Measurements from ENCODE around the gene ZNF697. TPM values are rescaled to one million over a fixed set of nuclear protein-coding genes. Genes with fewer than 3 reads are reported as not detected.

Gene ZNF697
- total RNA-seq, 1 experiment from 2014 or later = 17.4 TPM

GRCh38 chr1:119595606-119596005, 52.5 kb downstream of the ZNF697 start:
- no peak overlapping the region for H3K14ac ChIP-seq (ENCODE audit: insufficient read depth, low read length)
- no peaks in the 10 kb centered on the region for H3K4me1 Mint-ChIP-seq
- H3K79me1 ChIP-seq (ENCODE audit: insufficient read depth, low read depth, low read length, poor library complexity, severe bottlenecking) = no peaks in the 10 kb centered on the region
- H3K23ac ChIP-seq (ENCODE audit: insufficient read length, low read depth, low read length) = no peak overlapping the region
- H2BK120ac ChIP-seq (ENCODE audit: low read depth, low read length, poor library complexity, severe bottlenecking) = no peak overlapping the region
- no peak overlapping the region for H3K56ac ChIP-seq (ENCODE audit: insufficient read length, low read depth, low read length)
- H3K4me3 Mint-ChIP-seq = no peak overlapping the region
- no peak overlapping the region for H3K27ac Mint-ChIP-seq
- H4K5ac ChIP-seq (ENCODE audit: insufficient read length, low read depth, low read length) = no peak overlapping the region
- H3K79me2 ChIP-seq (ENCODE audit: insufficient read depth, low read length) = no peaks in the 10 kb centered on the region
- H3K4ac ChIP-seq (ENCODE audit: low read depth, low read length) = no peak overlapping the region
- no peak overlapping the region for H3T11ph ChIP-seq (ENCODE audit: low read length)
- H3K27ac ChIP-seq (ENCODE audit: insufficient read length, low read depth, low read length) = no peak overlapping the region
- H2AFZ ChIP-seq (ENCODE audit: low read length) = no peak overlapping the region
- no peak overlapping the region for H3K9ac ChIP-seq (ENCODE audit: extremely low read depth, insufficient read length, low read length)
- H4K8ac ChIP-seq (replicated peaks; ENCODE audit: insufficient read length, low read depth, low read length) = no peak overlapping the region
- no peaks in the 10 kb centered on the region for H3K23me2 ChIP-seq (ENCODE audit: insufficient read length, low read depth, low read length, poor library complexity, severe bottlenecking)
- no peaks in the 10 kb centered on the region for H3K4me1 ChIP-seq (ENCODE audit: insufficient read depth, low read length)
- no peak overlapping the region for H3K18ac ChIP-seq (ENCODE audit: insufficient read length, low read depth, low read length)
- H2AK5ac ChIP-seq (ENCODE audit: insufficient read length, low read length) = no peak overlapping the region
- H3K27me3 ChIP-seq (ENCODE audit: insufficient read depth, low read length) = no peaks in the 10 kb centered on the region
- no peak overlapping the region for H4K91ac ChIP-seq (ENCODE audit: insufficient read length, low read depth, low read length)
- TF ChIP-seq, protein P1, sequence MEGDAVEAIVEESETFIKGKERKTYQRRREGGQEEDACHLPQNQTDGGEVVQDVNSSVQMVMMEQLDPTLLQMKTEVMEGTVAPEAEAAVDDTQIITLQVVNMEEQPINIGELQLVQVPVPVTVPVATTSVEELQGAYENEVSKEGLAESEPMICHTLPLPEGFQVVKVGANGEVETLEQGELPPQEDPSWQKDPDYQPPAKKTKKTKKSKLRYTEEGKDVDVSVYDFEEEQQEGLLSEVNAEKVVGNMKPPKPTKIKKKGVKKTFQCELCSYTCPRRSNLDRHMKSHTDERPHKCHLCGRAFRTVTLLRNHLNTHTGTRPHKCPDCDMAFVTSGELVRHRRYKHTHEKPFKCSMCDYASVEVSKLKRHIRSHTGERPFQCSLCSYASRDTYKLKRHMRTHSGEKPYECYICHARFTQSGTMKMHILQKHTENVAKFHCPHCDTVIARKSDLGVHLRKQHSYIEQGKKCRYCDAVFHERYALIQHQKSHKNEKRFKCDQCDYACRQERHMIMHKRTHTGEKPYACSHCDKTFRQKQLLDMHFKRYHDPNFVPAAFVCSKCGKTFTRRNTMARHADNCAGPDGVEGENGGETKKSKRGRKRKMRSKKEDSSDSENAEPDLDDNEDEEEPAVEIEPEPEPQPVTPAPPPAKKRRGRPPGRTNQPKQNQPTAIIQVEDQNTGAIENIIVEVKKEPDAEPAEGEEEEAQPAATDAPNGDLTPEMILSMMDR (conservative IDR thresholded peaks at IDR 0.05) = no peak
- no CpG with 5 or more reads among the region's 2 CpGs for WGBS (ENCODE audit: extremely low coverage, insufficient read length, low lambda C conversion rate)
- H2BK12ac ChIP-seq (ENCODE audit: insufficient read length, low read depth, low read length) = no peak overlapping the region
- H4K20me1 ChIP-seq (ENCODE audit: control insufficient read depth, insufficient read depth, insufficient read length) = no peaks in the 10 kb centered on the region
- no peaks in the 10 kb centered on the region for H3K9me3 ChIP-seq (ENCODE audit: control insufficient read depth, low read depth, low read length)
- no peaks in the 10 kb centered on the region for H3K36me3 Mint-ChIP-seq (ENCODE audit: insufficient read depth in 1 of 3, low read depth in 3 of 3)
- no peak overlapping the region for H2BK15ac ChIP-seq (ENCODE audit: low read depth, low read length)
- H3K9me3 Mint-ChIP-seq = no peaks in the 10 kb centered on the region
- H3K27me3 Mint-ChIP-seq (ENCODE audit: low read depth) = 0 out of 2 replicates have a peak, but pooled peaks cover 2% of the 10 kb centered on the region
- H3K4me2 ChIP-seq (ENCODE audit: insufficient read depth, insufficient read length, low read length) = no peak overlapping the region
- no peak overlapping the region for H2BK5ac ChIP-seq (ENCODE audit: insufficient read length, low read length)
- no peak for DNase-seq
- no peak overlapping the region for H2BK20ac ChIP-seq (ENCODE audit: low read depth, low read length, poor library complexity, severe bottlenecking)

Data from H9 (cell line).